NCI-H2107 treated with DMSO at 0.1 percent for 48 hours (cell line): ENCODE measurements around the gene LDLRAP1.
"Not testable (repeated sequence)": the region's sequence is repeated elsewhere in the genome, so short reads cannot be mapped to it uniquely, and the experiment has no call there.

ENCODE experiments used
- DNase-seq: peaks from one replicate; lab custom pipeline; 2025; ENCODE audit not compliant: unreplicated experiment; lab: John Stamatoyannopoulos, UW

The LDLRAP1 gene, protein sequence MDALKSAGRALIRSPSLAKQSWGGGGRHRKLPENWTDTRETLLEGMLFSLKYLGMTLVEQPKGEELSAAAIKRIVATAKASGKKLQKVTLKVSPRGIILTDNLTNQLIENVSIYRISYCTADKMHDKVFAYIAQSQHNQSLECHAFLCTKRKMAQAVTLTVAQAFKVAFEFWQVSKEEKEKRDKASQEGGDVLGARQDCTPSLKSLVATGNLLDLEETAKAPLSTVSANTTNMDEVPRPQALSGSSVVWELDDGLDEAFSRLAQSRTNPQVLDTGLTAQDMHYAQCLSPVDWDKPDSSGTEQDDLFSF

GRCh38 chr1:25543425-25544242, at the start of gene LDLRAP1:
Gene LDLRAP1 (plus strand): TSS chr1:25543606. CDS start chr1:25543699, 93 bp downstream.
- no peak for DNase-seq

DNA sequence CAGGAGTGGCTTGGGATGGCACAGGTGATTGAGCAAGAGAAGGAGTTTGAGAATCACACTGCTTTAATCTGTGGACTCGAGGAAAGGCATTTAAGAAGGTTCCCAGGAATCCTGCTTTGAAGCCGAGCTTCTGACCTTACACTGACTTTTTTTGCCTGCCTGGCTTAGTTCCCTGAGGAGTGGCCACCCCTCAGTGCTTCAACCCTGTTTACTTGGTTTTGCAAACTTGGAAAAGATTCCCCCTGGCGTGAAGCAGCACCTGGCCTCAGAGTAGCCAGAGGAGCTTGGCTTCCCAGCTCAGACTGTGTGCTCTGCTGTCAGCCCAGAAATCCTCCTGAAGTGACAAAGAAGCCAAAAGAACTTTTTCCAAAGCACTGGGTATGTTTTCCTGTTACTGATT, 48.5 kb upstream of the LDLRAP1 start:
- DNase-seq, result no peak

DNA sequence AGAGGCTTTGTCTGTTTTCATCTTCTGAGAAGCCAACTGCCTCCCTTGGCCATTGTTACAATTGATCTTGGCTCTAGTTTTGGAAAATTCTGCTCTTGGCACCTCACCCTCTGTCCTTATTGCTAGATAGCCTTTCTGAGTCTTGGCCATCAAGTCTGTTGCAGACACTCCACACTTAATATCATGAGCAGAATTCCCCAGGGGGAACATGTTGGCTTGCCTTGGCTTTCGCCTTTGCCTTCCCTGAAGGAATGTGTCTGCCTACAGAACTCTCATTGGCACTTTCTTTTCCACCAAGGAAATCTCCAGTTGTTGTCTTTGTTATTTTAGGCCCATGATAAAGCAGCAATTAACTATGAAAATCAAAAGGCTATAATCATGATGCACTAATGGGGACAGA, 42.7 kb upstream of the LDLRAP1 start:
- DNase-seq, result no peak

DNA sequence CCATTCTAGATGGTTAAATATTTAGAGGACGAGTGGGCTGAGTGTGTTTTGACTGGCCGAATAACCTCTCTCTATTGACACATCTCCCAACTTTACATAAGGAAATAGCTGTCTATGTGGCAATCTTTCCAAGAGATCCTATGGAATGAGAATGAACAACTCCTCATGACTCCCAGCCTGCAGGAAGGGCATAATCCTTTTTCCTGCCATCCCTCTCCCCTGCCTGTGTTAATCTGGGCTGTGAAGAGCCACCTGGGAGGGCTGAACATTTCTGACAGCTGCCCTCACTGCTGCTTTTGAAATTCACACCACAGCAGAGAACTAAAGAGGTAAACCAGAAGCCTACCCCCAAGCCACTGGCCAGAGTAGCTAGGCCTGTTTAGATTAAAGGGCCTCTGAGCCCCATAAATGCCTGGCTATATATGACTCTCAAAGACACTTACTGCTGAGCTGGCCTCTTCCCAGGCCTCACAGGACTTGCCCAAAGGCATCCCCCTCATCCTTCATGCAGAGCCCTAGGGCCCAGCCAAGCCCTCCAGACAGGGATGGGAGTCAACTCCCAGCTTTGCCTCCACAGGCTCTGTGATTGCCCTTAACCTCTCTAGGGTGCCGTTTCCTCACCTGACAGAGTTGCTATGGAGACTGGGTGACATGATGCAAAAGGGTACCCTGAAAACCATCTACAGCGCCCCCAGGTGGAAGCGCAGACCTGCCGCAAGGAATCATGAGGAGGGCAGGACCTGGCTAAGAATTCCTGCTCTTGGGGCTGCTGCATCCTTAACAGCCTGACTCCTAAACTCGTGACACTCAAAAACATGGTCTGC, 42.0 kb upstream of the LDLRAP1 start:
- no peak for DNase-seq

GRCh38 chr1:25502957-25503356, 40.4 kb upstream of the LDLRAP1 start:
- no peak for DNase-seq

DNA sequence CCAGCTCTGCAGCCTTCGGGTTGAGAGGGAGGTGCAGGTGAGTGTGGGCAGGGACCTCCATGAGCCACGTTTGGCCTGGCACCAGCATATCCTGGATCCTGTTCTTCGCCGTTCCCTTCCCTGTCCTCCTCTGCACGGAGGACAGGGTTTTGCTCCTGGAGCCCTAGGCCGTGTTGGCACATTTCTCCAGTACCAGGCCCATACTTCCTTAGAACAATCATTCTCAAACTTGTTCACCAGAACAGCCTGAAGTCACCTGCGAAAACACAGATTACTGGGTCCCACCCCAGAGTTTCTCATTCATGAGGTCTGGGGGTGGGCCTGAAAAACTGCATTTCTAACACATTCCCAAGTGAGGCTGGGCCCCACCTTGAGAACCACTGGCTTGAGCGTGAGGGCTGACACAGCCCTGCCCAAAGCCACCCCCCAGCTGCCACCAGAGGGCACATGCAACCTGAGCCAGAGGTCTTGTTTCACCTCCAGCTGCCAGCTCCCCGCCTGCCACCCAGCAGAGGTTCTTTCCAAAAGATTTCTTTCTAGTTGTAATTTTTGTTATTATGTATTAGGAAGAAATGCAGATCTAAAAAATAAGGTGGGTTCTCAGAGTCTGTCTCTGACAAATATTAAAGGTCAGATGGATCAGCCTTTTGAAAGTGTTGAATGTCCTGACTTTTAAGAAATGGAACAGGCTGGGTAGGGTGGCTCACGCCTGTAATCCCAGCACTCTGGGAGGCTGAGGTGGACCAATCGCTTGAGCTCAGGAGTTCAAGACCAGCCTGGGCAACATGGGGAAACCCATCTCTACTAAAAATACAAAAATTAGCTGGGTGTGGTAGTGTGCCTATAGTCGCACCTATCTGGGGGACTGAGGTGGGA, 39.6 kb upstream of the LDLRAP1 start:
- DNase-seq, result peak; percentile 46

DNA sequence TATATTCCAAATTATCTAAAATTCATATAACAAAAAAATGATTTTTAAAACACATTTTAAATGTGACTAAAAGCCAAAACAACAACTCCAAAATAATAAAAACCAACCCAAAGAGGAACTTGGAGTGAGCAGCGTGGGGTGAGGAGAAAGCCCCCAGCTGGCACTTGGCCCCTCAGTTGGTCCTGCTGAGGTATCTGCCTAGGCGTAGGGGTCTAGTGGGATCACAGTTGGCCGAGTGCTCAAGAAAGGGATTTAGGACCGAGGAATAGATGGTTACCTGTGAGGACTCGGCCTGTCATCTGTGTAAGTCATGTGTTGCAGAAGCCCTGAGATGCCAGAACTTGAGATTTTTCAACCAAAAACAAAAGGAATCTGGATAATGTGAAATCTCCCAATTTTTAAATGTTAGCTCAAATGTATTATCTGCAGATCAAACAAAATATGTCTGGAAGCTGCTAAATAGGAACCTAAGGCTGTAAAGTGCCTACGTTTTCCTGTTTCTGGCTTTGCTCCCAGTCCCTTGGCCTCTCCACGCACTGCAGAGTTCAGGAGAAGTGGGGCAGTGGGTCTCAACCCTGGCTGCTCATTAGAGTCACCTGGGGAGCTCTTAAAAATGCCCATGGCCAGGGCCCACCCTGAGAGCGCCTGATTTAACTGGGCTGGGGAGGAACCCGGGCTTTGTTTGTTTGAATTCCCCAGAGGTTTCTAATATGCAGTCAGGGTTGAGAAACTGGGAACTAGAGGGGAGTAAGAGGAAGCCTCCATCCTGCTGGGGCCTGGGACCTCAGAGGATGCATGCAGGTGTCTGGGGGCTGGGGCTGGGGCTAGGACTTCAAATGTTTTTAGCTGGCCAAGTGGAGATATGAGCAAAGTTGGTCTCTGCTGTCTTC, 38.5 kb upstream of the LDLRAP1 start:
- DNase-seq, result peak; percentile 26

GRCh38 chr1:25505656-25506385, 37.6 kb upstream of the LDLRAP1 start:
- no peak for DNase-seq

DNA sequence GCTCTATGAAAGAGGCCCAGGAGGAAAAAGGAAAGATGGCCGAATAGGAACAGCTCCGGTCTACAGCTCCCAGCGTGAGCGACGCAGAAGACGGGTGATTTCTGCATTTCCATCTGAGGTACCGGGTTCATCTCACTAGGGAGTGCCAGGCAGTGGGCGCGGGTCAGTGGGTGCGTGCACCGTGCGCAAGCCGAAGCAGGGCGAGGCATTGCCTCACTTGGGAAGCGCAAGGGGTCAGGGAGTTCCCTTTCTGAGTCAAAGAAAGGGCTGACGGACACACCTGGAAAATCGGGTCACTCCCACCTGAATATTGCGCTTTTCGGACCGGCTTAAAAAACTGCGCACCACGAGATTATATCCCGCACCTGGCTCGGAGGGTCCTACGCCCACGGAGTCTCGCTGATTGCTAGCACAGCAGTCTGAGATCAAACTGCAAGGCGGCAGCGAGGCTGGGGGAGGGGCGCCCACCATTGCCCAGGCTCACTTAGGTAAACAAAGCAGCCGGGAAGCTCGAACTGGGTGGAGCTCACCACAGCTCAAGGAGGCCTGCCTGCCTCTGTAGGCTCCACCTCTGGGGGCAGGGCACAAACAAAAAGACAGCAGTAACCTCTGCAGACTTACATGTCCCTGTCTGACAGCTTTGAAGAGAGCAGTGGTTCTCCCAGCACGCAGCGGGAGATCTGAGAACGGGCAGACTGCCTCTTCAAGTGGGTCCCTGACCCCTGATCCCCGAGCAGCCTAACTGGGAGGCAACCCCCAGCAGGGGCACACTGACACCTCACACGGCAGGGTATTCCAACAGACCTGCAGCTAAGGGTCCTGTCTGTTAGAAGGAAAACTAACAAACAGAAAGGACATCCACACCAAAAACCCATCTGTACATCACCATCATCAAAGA, 36.6 kb upstream of the LDLRAP1 start:
- not testable (repeated sequence) for DNase-seq

DNA sequence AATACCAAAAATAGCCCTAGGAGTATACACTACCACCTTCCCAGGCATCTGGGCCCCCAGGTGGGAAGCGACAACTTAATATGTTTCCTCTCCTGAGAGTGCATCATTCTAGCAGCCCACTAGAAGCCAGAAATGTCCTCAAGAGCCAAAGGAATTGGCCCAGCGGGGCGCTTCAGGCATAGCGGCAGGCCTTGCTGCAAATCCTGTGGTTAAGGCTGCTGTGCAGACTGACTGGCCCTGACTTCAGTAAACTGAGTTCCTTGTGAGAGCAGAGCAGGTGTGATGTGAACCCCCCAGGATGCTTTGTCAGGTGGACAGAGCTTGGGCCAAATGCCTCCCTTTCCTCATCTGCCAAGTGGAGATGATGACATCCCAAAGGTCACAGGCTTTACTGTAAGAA, 29.7 kb upstream of the LDLRAP1 start:
- DNase-seq, result no peak

DNA sequence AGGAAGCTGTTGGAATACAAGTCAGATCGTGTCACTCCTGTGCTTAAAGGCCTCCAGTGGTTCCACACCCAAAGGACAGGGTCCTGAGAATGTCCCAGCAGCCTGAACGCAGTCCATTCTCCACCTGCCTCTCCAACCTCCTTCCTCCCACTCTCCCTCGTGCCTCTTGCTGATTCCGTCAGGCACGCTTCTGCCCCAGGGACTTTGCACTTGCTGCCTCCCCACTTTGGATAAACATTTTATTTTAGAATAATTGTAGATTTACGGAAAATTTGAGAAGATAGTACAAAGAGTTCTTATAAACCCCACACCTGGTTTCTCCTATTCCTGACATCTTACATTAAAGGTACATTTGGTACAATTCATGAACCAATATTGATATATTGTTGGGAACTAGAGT, 28.4 kb upstream of the LDLRAP1 start:
- DNase-seq, result no peak

DNA sequence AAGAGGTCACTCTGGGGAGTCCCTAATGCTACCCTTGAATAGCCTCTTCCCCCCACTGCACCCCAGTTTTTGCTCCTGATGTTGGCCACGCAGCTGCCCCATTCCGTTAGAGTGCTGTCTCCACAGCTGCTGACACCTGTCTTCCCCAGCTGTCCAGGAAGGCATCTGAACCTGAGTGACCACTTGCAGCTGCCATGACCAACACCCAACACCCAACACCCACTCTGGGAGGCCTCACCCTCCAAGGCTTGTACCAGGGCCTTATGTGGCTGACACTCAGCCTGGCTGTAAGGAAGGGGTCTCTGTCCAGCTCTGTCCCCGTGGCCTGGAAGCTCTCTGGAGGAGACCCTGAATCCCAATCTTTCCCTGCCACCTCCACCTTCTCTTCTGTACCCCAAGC, 26.7 kb upstream of the LDLRAP1 start:
- DNase-seq, result no peak

- no peak for DNase-seq
Measured at GRCh38 chr1:25517476-25518394, 25.7 kb upstream of the LDLRAP1 start.

DNA sequence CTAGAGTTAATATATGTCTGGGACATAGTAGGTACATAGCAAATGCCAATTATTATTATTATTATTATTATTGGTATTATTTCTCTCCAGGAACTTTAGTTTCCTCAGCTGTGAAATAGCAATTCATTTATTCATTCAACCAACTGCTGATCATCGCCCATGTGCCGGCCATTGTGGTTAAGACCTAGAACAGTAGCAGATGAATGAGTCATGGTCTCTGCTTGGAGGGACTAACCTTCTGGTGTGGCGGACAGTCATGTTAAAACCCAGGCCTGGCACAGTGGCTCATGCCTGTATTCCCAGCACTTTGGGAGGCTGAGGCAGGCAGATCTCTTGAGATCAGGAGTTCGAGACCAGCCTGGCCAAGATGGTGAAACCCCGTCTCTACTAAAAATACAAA, 23.8 kb upstream of the LDLRAP1 start:
- DNase-seq, result no peak

GRCh38 chr1:25520446-25521061, 22.9 kb upstream of the LDLRAP1 start:
- DNase-seq, result peak; percentile 62

DNA sequence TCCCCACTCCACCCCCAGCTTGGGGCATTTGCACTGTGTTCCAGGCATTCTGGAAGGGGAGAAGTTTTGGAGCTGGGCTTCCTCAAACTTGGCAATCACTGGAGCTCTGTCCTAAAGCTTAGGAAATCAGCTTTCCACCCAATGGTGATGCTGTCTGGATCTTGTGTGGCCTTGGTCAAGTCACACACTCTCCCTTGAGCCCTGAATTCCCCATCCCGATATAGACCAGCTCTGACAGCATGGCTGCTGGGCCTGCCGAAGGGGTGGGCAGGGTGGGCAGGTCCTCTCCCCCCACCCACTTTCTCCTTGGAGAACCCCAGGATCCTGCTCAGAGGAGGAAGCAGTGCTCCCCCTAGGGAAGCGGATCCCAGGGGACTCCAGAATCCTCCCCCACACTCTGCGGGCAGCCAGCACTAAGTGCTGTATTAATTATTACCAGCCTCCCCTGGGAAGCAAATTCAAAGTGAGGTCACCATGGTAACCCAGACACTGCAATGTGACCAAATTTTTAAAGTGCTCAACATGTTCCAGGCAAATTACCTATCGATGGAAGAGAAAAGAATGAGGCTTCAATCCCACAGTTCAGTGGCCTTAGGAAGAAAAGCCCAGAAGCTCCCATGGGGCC, 21.3 kb upstream of the LDLRAP1 start:
- peak; percentile 24 for DNase-seq
